K562 (cell line): ENCODE measurements around the gene ABCA3. TPM values are rescaled to one million over a fixed set of nuclear protein-coding genes. Genes with fewer than 3 reads are reported as not detected.

Experiments used
- ATAC-seq: fragments of 200-7000 bp; cut with Tn5 transposase; 3 replicates; pipeline ENCODE4 v1.9.1; 2020; ENCODE audit warnings: moderate library complexity
- BruUV-seq: library from RNA; stranded (reverse); fragments of 400-500 nt; replicated peaks from 2 replicates; lab custom pipeline; 2021; lab: Mats Ljungman, UMichigan
- CTCF ChIA-PET: fragments of 300-600 bp; formaldehyde crosslinking; extraction: SDS; loops from one replicate; lab custom pipeline; 2021; ENCODE audit warnings: low intra/inter-chr PET ratio; lab: Yijun Ruan, JAX
- POLR2A ChIA-PET: fragments of 300-600, 350-650 bp; sonication (Branson Sonifier 250); formaldehyde crosslinking; extraction: SDS; loops from one replicate; lab custom pipeline; 2021; ENCODE audit warnings: antibody characterized with exemption, inconsistent platforms; lab: Yijun Ruan, JAX
- DNase-seq, 4 experiments: peaks; one replicate each; pipeline versions ENCODE4 v3.0.0 to v3.0.0-alpha.2; 2011 to 2018; ENCODE audit warnings: low spot score in 3 of 4, mixed read lengths in 3 of 4; ENCODE audit errors: extremely low read depth in 1 of 4
- FAIRE-seq: peaks from 2 replicates; lab custom pipeline; 2011; peaks lifted over from hg19 to GRCh38; lab: Jason Lieb, UNC
- H2AFZ ChIP-seq: 2 replicates; pipeline ENCODE4 v1.6.0; 2011; ENCODE audit warnings: low read depth, low read length, control low read depth, inconsistent platforms
- H3K27ac ChIP-seq: fragments of 200-600 bp; 3 replicates; pipeline ENCODE4 v1.8.0; 2011; ENCODE audit warnings: low read depth, mild to moderate bottlenecking, control low read depth, inconsistent platforms, low read length, moderate library complexity, mixed read lengths; ENCODE audit errors: extremely low read depth
- H3K27me3 ChIP-seq, 2 experiments: fragments of 300-600 bp in 1 of 2; 2 replicates in 1 of 2; 3 replicates in 1 of 2; pipeline versions ENCODE4 v1.6.0 to v1.8.0; 2011; ENCODE audit warnings: inconsistent platforms in 2 of 2, low read length in 2 of 2, mild to moderate bottlenecking in 1 of 2, mixed read lengths in 1 of 2, moderate library complexity in 1 of 2; ENCODE audit not compliant: control insufficient read depth in 2 of 2, insufficient read depth in 2 of 2
- H3K36me3 ChIP-seq: fragments of 300-600 bp; 3 replicates; pipeline ENCODE4 v1.8.0; 2011; ENCODE audit warnings: mild to moderate bottlenecking, low read length, inconsistent platforms; ENCODE audit not compliant: control insufficient read depth, insufficient read depth
- H3K4me1 ChIP-seq, 2 experiments: fragments of 200-600 bp in 1 of 2; replicated peaks in 1 of 2; 2 replicates in 1 of 2; 3 replicates in 1 of 2; pipeline versions ENCODE4 v1.5.1 to v1.8.0; 2011; ENCODE audit warnings: inconsistent platforms in 2 of 2, low read length in 2 of 2, mild to moderate bottlenecking in 1 of 2, mixed read lengths in 1 of 2, moderate library complexity in 1 of 2; ENCODE audit not compliant: control insufficient read depth in 2 of 2, insufficient read depth in 2 of 2
- H3K4me2 ChIP-seq: 2 replicates; pipeline ENCODE4 v1.6.1; 2011; ENCODE audit warnings: low read length, control low read depth, inconsistent platforms, mixed read lengths; ENCODE audit not compliant: insufficient read depth
- H3K4me3 ChIP-seq: fragments of 200-600 bp; sonication (generic), shearing (Covaris generic); 2 replicates; pipeline ENCODE4 v1.5.1; 2016; ENCODE audit warnings: control low read depth, inconsistent platforms
- H3K79me2 ChIP-seq: fragments of 200-600 bp; 3 replicates; pipeline ENCODE4 v1.8.0; 2011; ENCODE audit warnings: low read length, inconsistent platforms; ENCODE audit not compliant: control insufficient read depth, insufficient read depth
- H3K9ac ChIP-seq, 2 experiments: 2 replicates each; pipeline versions ENCODE4 v1.6.0 to v1.6.1; 2011; ENCODE audit warnings: low read depth in 2 of 2, low read length in 2 of 2, control low read depth in 1 of 2, inconsistent platforms in 1 of 2, mild to moderate bottlenecking in 1 of 2, mixed read lengths in 1 of 2; ENCODE audit not compliant: insufficient read depth in 1 of 2
- H3K9me1 ChIP-seq: one replicate; pipeline ENCODE4 v1.6.0; 2011; ENCODE audit warnings: inconsistent platforms, mild to moderate bottlenecking, low read length, moderate library complexity; ENCODE audit not compliant: control insufficient read depth, insufficient read depth
- H3K9me3 ChIP-seq: replicated peaks from 2 replicates; pipeline ENCODE4 v1.5.1; 2011; ENCODE audit warnings: low read depth, low read length, inconsistent platforms; ENCODE audit not compliant: control insufficient read depth, insufficient read depth
- H4K20me1 ChIP-seq: replicated peaks from 2 replicates; pipeline ENCODE4 v1.6.1; 2011; ENCODE audit warnings: low read length, inconsistent platforms, mixed read lengths; ENCODE audit not compliant: control insufficient read depth, insufficient read depth
- ARHGAP35 ChIP-seq: fragments of 450-650 bp; IDR thresholded peaks from 2 replicates; pipeline ENCODE4 v1.6.1; 2018; ENCODE audit not compliant: partially characterized antibody
- ZNF121 ChIP-seq: sonication (generic); formaldehyde crosslinking; conservative IDR thresholded peaks from 2 replicates; pipeline ENCODE4 v1.8.0; 2022; ENCODE audit warnings: missing genetic modification reagents
- WGBS: fragments of 100-300 bp; shearing (Covaris generic); methylation state at CpG from one replicate; pipeline ENCODE4 v1.1.6; 2016; ENCODE audit warnings: low coverage, mixed read lengths; ENCODE audit not compliant: insufficient coverage; ENCODE audit errors: missing lambda C conversion rate; 5-methylcytosine and 5-hydroxymethylcytosine counted together
- in situ Hi-C: fragments of 300-500 bp; cut with MboI; formaldehyde crosslinking; loops from 4 replicates; pipeline ENCODE4 v1.15.0; 2018; ENCODE audit warnings: inconsistent platforms, mixed read lengths
- intact Hi-C: fragments of 100-400 bp; cut with micrococcal nuclease; formaldehyde crosslinking; loops from 2 replicates; pipeline ENCODE4 v1.14.2; 2022
- polyA plus RNA-seq, 8 experiments: library from polyadenylated mRNA; depleted of rRNA in 4 of 8; stranded (reverse) in 5 of 8; unstranded in 3 of 8; fragments of >200 nt; fragmentation: Nextera tagmentation in 2 of 8; fragmentation: Illumina TruSeq in 1 of 8; extraction: Ambion mirVana in 2 of 8; extraction: Trizol in 1 of 8; gene quantifications; 2 replicates each; pipeline versions ENCODE4 v1.2.1 to v1.2.3, GENCODE V29; 2011 to 2014; ENCODE audit warnings: inconsistent platforms in 1 of 8, missing spikeins in 1 of 8
- total RNA-seq, 7 experiments: library from RNA; depleted of rRNA in 6 of 7; stranded (reverse); fragments of >200 nt in 6 of 7; fragmentation: Illumina TruSeq in 2 of 7; extraction: Trizol in 2 of 7; gene quantifications; 2 replicates each; pipeline versions ENCODE4 v1.2.1 to v1.2.3, GENCODE V29; 2011 to 2021; ENCODE audit warnings: low replicate concordance in 1 of 7
- TF ChIP-seq, protein P1 (sequence below), 2 experiments: fragments of 450-650 bp in 1 of 2; sonication (generic) in 1 of 2; formaldehyde crosslinking in 1 of 2; IDR thresholded peaks; 2 replicates each; pipeline versions ENCODE4 v1.7.1 to v1.9.0; 2016 to 2022; ENCODE audit warnings: inconsistent platforms in 1 of 2, mild to moderate bottlenecking in 1 of 2, missing genetic modification reagents in 1 of 2

Gene ABCA3
- total and polyA plus RNA-seq, 9 of the 15 experiments (the other 6 are each of a cell fraction or from before 2014, with no cell fraction given) = 0.66 to 23.7 (median 6.9) TPM

DNA sequence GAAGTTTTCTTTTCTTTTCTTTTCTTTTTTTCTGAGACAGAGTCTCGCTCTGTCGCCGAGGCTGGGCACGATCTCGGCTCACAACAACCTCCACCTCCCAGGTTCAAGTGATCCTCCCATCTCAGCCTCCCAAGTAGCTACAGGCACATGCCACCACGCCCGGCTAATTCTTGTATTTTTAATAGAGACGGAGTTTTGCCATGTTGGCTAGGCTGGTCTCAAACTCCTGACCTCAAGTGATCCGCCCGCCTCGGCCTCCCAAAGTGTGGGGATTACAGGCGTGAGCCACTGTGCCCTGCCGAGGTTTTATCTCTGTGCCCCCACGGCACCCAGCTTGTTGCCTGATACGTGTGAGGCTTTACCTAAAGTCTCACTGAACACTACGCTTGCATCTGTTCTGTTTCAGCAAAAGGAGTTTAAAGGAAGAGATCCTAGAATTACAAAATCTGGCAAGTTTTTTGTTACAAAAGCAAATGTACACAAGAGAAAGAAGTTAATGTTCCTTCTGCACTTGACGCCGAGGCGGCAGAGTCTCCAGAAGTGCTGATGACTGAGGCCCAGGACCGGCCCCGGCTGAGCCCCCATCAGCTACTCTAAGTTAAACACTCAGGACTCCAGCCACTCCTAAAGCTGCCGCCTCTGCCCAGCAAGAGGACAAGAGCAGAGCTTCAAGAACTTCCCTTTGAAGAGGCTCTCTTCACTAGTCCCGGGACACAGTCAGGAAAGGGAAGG is 9.2 kb downstream of the ABCA3 start:
- Histone ChIP-seq H3K27me3 (no peaks in the 10 kb centered on the region), H3K79me2 (peaks cover 11% of the 10 kb centered on the region; the same call in 2 of the 3 replicates), H2AFZ (no peak overlapping the region), H3K9me1 (no peaks in the 10 kb centered on the region), H4K20me1 (no peaks in the 10 kb centered on the region), H3K27ac (no peak overlapping the region)
- no TSS peak for BruUV-seq
- no peak for DNase-seq
- TF ChIP-seq, protein P1, sequence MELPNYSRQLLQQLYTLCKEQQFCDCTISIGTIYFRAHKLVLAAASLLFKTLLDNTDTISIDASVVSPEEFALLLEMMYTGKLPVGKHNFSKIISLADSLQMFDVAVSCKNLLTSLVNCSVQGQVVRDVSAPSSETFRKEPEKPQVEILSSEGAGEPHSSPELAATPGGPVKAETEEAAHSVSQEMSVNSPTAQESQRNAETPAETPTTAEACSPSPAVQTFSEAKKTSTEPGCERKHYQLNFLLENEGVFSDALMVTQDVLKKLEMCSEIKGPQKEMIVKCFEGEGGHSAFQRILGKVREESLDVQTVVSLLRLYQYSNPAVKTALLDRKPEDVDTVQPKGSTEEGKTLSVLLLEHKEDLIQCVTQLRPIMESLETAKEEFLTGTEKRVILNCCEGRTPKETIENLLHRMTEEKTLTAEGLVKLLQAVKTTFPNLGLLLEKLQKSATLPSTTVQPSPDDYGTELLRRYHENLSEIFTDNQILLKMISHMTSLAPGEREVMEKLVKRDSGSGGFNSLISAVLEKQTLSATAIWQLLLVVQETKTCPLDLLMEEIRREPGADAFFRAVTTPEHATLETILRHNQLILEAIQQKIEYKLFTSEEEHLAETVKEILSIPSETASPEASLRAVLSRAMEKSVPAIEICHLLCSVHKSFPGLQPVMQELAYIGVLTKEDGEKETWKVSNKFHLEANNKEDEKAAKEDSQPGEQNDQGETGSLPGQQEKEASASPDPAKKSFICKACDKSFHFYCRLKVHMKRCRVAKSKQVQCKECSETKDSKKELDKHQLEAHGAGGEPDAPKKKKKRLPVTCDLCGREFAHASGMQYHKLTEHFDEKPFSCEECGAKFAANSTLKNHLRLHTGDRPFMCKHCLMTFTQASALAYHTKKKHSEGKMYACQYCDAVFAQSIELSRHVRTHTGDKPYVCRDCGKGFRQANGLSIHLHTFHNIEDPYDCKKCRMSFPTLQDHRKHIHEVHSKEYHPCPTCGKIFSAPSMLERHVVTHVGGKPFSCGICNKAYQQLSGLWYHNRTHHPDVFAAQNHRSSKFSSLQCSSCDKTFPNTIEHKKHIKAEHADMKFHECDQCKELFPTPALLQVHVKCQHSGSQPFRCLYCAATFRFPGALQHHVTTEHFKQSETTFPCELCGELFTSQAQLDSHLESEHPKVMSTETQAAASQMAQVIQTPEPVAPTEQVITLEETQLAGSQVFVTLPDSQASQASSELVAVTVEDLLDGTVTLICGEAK (IDR thresholded peaks at IDR 0.05) = no peak
- TF ChIP-seq, protein P1 (CRISPR knock-in tag; IDR thresholded peaks at IDR 0.05) = no peak
- no peak for TF ChIP-seq ZNF121 (CRISPR knock-in tag)
- no peak for TF ChIP-seq ARHGAP35
- TF ChIP-seq, all 486 proteins: peak for 0
- POLR2A ChIA-PET = interaction anchor here (0.6 kb wide), 1 partner anchor 64 kb away, joined by 3 read pairs; no protein-coding TSS in a partner anchor
- intact Hi-C loops = no loop called here
- Histone ChIP-seq H3K4me3 (no peak overlapping the region), H3K36me3 (peaks cover 21% of the 10 kb centered on the region; the same call in 2 of the 3 replicates), H3K9ac (no peak overlapping the region), H3K9me3 (no peaks in the 10 kb centered on the region), H3K4me2 (no peak overlapping the region), H3K4me1 (peaks cover 7 to 11% of the 10 kb centered on the region in 2 experiments; a peak in 4 of 5 replicates)
- CTCF ChIA-PET = no interaction called here
- no peak for FAIRE-seq
- in situ Hi-C loops = no loop called here
- WGBS = 84% methylated on average over 20 of the region's 23 CpGs
- no peak for ATAC-seq
